ENCODE measurements around the gene PPDPF. TPM values are rescaled to one million over a fixed set of nuclear protein-coding genes. Genes with fewer than 3 reads are reported as not detected.

PPDPF gene
- total RNA-seq, 2 donors from 2014 or later = 138 to 185 TPM

GRCh38 chr20:63542031-63542559, 21.5 kb downstream of the PPDPF start:
- Histone ChIP-seq H3K9me3 (no peaks in the 10 kb centered on the region), H3K4me3 (no peak overlapping the region), H3K36me3 (no peaks in the 10 kb centered on the region), H3K27me3 (no peaks in the 10 kb centered on the region), H3K27ac (no peak overlapping the region), H3K4me1 (peaks cover 0 to 16% of the 10 kb centered on the region in 2 donors)
- DNase-seq (ENCODE audit: low spot score) = no peak
- TF ChIP-seq CTCF (IDR thresholded peaks at IDR 0.05) = no peak

- Histone ChIP-seq H3K9me3 (no peaks in the 10 kb centered on the region), H3K36me3 (no peaks in the 10 kb centered on the region), H3K27ac (no peak overlapping the region), H3K27me3 (no peaks in the 10 kb centered on the region), H3K4me1 (peaks cover 0 to 10% of the 10 kb centered on the region in 2 donors), H3K4me3 (no peak overlapping the region)
- TF ChIP-seq CTCF (IDR thresholded peaks at IDR 0.05) = no peak
- no peak for DNase-seq (ENCODE audit: low spot score)
Measured at GRCh38 chr20:63542696-63543095, 22.1 kb downstream of the PPDPF start.

- no peak for TF ChIP-seq CTCF (IDR thresholded peaks at IDR 0.05)
- DNase-seq (ENCODE audit: low spot score) = no peak
- Histone ChIP-seq H3K4me3 (no peak overlapping the region), H3K27me3 (no peaks in the 10 kb centered on the region), H3K9me3 (no peaks in the 10 kb centered on the region), H3K4me1 (peaks cover 0 to 6% of the 10 kb centered on the region in 2 donors), H3K27ac (no peak overlapping the region), H3K36me3 (no peaks in the 10 kb centered on the region)
Measured at GRCh38 chr20:63543131-63543530, 22.6 kb downstream of the PPDPF start.

GRCh38 chr20:63543733-63544132, 23.2 kb downstream of the PPDPF start:
- no peaks in the 10 kb centered on the region for H3K9me3 ChIP-seq
- H3K27ac ChIP-seq = no peak overlapping the region
- no peak for DNase-seq (ENCODE audit: low spot score)
- no peak overlapping the region for H3K4me3 ChIP-seq
- H3K27me3 ChIP-seq = no peaks in the 10 kb centered on the region
- no peaks in the 10 kb centered on the region for H3K36me3 ChIP-seq
- no peak for TF ChIP-seq CTCF (IDR thresholded peaks at IDR 0.05)
- H3K4me1 ChIP-seq = no peaks in the 10 kb centered on the region

GRCh38 chr20:63544241-63544957, 23.8 kb downstream of the PPDPF start:
- H3K9me3 ChIP-seq = no peaks in the 10 kb centered on the region
- no peak overlapping the region for H3K4me3 ChIP-seq
- no peaks in the 10 kb centered on the region for H3K36me3 ChIP-seq
- no peak for TF ChIP-seq CTCF (IDR thresholded peaks at IDR 0.05)
- H3K27me3 ChIP-seq = no peaks in the 10 kb centered on the region
- DNase-seq (ENCODE audit: low spot score) = no peak
- H3K4me1 ChIP-seq = no peaks in the 10 kb centered on the region
- no peak overlapping the region for H3K27ac ChIP-seq

Measured in right atrium auricular region (tissue), 2 donors.